ENCODE data around the gene EPGN.

EPGN gene

DNA sequence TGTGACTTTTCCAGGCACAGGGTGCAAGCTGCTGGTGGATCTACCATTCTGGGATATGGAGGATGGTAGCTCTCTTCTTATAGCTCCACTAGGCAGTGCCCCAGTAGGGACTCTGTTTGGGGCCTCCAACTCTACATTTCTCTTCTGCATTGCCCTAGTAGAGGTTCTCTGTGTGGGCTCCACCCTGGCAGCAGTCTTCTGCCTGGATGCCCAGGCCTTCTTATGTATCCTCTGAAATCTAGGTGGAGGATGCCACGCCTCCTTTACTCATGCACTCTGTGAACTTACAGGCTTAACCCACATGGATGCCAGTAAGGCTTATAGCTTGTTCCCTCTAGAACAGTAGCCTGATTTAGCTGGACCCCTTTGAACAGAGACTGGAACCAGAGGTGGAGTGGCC lies 35.8 kb downstream of the EPGN start:
- FAIRE-seq, result no peak

DNA sequence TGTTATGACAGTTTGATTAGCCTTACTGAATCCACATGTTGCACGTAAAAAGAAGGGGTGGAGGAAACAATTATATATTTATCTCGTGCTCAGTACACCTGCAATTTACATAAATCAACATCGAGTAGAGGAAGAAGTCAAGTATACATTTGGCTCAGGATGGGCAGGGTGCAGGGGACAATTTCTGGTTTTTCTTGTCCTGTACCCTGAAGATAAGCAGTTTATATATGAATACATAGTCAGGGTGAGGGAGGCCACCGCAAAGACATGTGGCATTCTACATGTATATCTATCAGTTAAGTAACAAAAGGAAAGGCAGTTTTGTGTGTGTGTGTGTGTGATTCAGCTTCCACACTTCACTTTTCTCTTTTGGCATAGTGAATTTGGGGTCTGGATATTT lies 45.6 kb downstream of the EPGN start:
- FAIRE-seq, result no peak

GRCh38 chr4:74357965-74358364 lies 49.7 kb downstream of the EPGN start:
- no peak for FAIRE-seq

- FAIRE-seq, result no peak
Observed at GRCh38 chr4:74361671-74362070, 53.4 kb downstream of the EPGN start.

DNA sequence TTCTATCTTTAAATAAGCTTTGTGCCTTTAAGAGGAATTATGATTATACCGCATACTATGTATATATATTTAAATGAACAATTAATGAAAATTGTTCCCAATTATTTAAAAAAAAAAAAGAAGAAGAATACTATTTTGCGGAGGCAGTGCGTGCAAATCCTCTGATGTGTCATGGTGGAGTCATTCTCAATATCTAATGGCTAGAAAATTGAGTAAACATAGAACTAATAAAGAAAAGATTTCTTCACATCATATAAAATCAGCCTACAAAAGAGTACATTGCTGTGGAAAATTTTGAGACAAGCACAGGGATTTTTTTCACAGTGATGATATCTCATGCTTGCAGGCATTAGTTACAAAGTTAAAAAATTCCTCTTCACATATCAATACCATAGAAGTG lies 54.1 kb downstream of the EPGN start:
- FAIRE-seq, result no peak

- no peak for FAIRE-seq
Observed at GRCh38 chr4:74364256-74364651, 56.0 kb downstream of the EPGN start.

- FAIRE-seq, result no peak
Observed at GRCh38 chr4:74364652-74365491, 56.6 kb downstream of the EPGN start, which contains the start of gene EREG. Gene EREG, plus strand, starts transcription at chr4:74365145. Its CDS starts 164 bp downstream, at chr4:74365309.

GRCh38 chr4:74365761-74366160 lies 57.5 kb downstream of the EPGN start:
- no peak for FAIRE-seq

Measured in G401.6 (cell line).